NK-92 (cell line): ENCODE data around the gene TIMP3.
"Not testable (repeated sequence)": the region's sequence is repeated elsewhere in the genome, so short reads cannot be mapped to it uniquely, and the experiment has no call there.

Experiments used
- DNase-seq: peaks from one replicate; lab custom pipeline; 2025; ENCODE audit not compliant: unreplicated experiment; lab: John Stamatoyannopoulos, UW

TIMP3 gene

GRCh38 chr22:32850591-32851517, 49.3 kb downstream of the TIMP3 start:
- DNase-seq = no peak

DNA sequence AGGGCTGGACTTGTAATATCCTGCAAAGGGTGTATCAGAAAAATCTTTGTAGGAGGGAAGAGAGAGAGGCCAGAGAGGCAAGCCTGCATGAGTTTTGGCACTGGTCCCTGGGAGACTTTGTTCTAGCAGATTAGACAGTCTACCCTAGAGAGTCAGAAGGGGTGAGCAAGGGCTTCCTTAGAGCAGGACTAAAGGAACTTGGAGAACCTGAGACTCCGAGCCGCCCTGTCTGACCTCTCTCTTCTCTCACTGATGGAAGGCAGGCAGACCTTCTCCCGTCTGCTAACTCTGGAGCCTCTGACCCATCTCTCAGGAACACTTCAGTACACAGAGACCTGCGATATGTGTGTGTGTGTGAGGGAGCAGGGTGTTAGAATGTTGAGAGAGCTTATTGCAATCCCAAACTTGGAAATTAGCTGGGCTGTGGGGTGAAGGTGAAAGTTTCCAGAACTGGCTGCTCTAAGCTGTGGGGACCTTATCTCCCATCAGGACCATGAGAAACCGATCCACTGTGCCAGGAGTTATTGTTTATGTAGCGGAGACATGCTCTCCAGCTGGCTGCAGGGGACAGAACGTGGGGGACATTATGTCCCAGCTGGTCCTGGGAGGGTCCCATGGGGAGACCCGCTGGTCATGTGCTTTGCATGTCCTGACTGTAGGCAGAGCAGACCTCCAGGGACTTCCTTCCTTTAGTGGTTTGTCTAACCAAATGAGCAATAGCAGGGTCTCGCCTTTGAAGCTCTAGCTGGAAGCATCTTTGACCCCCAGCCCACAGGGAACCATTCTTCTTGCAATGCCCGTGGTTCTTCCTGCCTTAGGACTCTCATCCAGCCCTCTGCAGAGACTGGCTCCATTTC, 51.1 kb downstream of the TIMP3 start:
- DNase-seq = no peak

GRCh38 chr22:32853662-32854061, 52.2 kb downstream of the TIMP3 start:
- no peak for DNase-seq

- no peak for DNase-seq
These were observed 52.9 kb downstream of the TIMP3 start for GRCh38 chr22:32854351-32854804.

DNA sequence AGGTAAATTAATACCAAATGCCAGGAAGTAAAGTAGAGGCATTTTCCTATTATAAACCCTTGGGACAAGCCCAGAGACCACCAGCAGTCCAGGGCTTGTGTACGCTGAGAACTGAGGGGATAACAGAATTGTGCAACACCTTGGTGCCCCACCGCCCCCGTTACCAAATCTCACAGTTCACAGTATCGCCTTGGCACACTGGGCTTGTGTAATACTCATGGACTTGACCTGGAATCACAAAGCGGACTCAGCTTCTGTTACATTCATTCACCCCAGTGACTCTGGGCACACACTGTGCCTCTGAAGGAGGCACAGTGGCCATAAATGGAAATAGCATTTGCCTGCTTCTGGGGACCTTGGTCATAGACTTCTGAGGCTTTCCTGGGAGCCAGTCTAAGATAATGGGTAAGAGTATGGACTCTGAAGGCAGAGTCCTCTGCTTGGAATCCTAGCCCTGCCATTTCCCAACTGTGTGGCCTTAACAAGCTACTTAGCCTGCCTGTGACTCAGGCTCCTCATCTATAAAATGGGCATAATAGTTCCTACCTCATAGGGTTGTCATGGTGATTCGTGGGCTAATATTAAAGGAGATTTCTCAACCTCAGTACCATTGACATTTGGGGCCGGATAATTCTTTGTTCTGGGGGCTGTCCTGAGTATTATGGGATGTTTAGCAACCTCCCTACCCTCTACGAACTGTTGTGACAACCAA, 53.7 kb downstream of the TIMP3 start:
- no peak for DNase-seq

GRCh38 chr22:32858121-32858703, 56.7 kb downstream of the TIMP3 start:
- DNase-seq = no peak

DNA sequence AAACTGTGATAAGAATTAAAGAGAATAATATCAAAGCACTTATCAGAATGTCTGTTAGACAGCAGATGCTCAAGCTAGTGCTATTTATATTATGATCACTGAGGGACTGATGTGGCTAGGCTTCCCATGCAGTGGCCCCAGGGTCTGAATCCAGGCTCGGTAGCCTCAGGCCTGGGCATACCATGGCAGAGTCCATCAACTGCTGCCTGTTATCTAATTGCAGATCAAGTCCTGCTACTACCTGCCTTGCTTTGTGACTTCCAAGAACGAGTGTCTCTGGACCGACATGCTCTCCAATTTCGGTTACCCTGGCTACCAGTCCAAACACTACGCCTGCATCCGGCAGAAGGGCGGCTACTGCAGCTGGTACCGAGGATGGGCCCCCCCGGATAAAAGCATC, 57.5 kb downstream of the TIMP3 start:
- no peak for DNase-seq

DNA sequence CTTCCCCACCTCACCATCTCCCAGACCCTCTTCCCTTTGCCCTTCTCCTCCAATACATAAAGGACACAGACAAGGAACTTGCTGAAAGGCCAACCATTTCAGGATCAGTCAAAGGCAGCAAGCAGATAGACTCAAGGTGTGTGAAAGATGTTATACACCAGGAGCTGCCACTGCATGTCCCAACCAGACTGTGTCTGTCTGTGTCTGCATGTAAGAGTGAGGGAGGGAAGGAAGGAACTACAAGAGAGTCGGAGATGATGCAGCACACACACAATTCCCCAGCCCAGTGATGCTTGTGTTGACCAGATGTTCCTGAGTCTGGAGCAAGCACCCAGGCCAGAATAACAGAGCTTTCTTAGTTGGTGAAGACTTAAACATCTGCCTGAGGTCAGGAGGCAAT, 58.2 kb downstream of the TIMP3 start:
- DNase-seq = no peak

DNA sequence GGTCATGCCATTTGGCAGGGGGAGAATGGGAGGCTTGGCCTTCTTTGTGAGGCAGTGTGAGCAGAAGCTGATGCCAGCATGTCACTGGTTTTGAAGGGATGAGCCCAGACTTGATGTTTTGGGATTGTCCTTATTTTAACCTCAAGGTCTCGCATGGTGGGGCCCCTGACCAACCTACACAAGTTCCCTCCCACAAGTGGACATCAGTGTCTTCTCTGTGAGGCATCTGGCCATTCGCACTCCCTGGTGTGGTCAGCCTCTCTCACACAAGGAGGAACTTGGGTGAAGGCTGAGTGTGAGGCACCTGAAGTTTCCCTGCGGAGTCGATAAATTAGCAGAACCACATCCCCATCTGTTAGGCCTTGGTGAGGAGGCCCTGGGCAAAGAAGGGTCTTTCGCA, 59.8 kb downstream of the TIMP3 start:
- DNase-seq = no peak

DNA sequence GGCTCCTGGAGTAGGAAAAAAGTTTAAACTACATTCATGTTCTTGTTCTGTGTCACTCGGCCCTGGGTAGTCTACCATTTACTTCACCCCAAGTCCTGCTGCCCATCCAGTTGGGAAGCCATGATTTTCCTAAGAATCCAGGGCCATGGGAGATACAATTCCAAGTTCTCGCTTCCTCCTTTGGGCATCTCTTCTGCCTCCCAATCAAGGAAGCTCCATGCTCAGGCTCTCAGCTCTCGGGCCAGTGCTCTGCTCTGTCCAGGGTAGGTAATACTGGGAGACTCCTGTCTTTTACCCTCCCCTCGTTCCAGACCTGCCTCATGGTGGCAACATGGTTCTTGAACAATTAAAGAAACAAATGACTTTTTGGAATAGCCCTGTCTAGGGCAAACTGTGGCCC, 60.6 kb downstream of the TIMP3 start:
- no peak for DNase-seq

GRCh38 chr22:32862936-32863661, 61.6 kb downstream of the TIMP3 start:
- DNase-seq = no peak

DNA sequence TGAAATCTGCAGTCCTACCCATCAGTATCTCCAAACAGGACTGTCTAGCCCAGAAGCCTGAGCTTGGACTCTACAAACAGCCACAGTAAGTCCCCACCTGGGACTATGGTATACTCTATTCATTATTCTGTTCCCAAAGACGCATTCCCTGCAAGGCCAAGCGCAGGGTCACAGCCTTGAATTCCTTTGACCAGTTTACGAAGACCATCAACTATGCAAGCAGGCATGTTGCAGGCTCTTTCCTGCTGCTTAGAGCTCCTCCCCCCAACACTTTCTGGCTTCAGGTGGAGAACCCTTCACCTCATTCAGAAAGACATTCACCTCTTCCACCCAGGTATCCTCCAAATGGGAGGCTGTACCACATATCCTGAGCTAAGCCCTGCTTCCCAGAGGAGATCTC, 62.5 kb downstream of the TIMP3 start:
- DNase-seq = no peak

DNA sequence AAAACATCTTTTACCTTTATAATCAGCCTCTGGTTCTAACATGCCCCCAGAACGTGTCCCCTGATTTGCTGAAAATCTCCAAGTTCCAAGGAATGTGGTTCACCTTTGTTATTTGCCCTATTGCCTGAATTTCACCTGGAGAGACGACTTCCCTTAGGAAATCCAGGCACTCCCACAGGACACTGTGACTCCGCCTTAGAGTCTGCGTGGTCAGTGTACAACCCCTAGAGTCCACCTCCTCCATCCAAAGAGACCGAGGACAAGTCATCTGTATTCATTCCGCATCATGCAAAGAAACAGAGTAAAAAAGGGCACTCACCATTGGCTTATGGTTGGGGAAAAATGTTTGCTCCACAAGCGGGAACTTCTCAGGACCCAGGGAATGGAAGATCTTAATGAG, 63.1 kb downstream of the TIMP3 start:
- no peak for DNase-seq

- no peak for DNase-seq
These were observed 65.4 kb downstream of the TIMP3 start for GRCh38 chr22:32866953-32867352.

- no peak for DNase-seq
These were observed 67.4 kb downstream of the TIMP3 start for GRCh38 chr22:32868946-32869345.

GRCh38 chr22:32870474-32870873, 69.0 kb downstream of the TIMP3 start:
- no peak for DNase-seq

- not testable (repeated sequence) for DNase-seq
These were observed 72.1 kb downstream of the TIMP3 start for GRCh38 chr22:32873604-32874003.

GRCh38 chr22:32874385-32874784, 72.9 kb downstream of the TIMP3 start:
- no peak for DNase-seq

DNA sequence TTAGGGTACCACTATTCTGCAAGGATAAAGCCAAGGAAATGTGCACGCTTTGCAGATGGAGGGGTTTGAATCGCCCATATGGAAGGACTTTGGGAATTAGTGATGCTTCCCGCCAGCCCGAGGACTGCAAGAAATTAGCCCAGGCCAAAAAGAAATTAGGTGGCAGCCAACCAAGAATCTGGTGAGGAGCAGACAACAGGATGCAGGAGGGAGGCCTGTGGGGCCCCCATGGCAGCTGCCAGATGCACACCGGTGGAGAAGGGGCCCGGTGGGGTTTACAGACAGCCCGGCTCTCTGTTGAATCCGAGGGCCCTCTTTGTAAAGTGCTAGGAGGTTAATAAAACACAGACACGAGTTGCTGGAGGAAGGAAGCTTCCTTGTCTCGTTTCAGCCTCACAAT, 73.5 kb downstream of the TIMP3 start:
- no peak for DNase-seq

GRCh38 chr22:32876516-32876915, 75.0 kb downstream of the TIMP3 start:
- DNase-seq = no peak
